HG02798 (cell line): ENCODE data around the gene DNMT3A.

Experiments used
- ATAC-seq: cut with Tn5 transposase; IDR thresholded peaks from one replicate; pipeline ENCODE4 v1.9.1; 2021; ENCODE audit warnings: mild to moderate bottlenecking; ENCODE audit not compliant: unreplicated experiment, poor library complexity

DNMT3A gene

GRCh38 chr2:25308599-25308998 is 33.1 kb downstream of the DNMT3A start:
- no peak for ATAC-seq

DNA sequence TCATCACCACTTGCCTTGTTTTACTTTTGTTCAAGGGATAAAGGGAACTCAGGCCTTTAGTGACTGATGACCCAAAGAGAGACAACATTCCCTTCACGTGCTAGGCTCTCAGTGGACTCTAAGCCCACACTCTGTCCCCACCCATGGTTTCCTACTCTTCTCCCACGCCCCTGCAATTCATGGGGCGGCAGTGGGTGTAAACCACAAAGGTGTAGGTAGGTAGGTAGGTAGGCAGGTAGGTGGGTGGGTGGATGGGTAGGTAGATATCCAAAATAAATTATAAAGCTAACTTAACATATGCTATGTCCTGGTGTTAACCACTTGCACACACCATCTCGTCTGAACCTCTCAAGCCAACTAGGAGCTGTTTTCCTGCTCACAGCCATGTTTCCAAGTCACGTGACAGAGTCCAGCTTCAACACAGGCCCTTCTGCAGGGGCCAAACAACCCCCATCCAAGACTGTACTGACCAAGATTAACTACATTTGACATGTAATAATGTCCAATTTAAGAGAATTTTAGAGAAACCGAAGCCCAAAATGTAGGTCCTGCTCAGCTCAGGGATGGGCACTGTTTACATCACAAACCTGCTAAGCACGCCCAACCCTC is 33.7 kb downstream of the DNMT3A start:
- ATAC-seq = no peak

- no peak for ATAC-seq
Observed at GRCh38 chr2:25306777-25307368, 34.9 kb downstream of the DNMT3A start.

GRCh38 chr2:25305775-25306174 is 36.0 kb downstream of the DNMT3A start:
- ATAC-seq = no peak

DNA sequence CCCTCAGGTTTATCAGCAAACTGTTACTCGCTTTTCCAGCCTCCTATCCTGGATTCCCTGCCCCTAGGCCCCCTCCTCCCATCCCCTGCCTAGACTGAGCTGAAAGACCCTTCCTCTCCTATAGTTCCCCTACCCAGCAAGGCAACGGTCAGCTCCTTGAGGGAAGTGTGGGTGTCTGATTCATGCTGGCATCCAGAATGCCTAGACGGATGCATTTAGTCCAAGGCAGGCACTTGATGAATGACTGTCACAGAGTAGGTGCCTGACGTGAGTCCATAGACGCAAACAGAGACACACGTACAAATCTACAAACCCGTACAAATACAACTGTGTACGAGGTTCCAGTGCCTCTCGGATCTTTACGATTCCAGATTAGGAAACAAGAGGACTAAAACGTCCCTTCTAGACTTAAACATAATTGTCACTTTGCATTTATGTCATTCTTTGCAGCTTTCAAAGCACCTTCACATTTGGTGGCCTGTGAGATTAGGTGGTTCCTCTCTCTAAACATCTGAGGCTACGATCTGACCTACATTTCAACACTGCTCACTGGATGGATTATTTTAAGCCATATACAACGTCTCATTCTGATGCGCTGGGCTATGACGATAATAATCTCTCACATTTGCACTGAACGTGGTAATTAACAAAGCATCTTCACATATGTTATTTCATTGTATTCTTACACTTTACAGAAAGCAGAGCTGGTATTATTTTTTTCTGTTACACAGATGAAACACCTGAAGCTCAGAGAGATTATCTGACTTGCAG is 36.7 kb downstream of the DNMT3A start:
- no peak for ATAC-seq

GRCh38 chr2:25304321-25304720 is 37.4 kb downstream of the DNMT3A start:
- no peak for ATAC-seq

DNA sequence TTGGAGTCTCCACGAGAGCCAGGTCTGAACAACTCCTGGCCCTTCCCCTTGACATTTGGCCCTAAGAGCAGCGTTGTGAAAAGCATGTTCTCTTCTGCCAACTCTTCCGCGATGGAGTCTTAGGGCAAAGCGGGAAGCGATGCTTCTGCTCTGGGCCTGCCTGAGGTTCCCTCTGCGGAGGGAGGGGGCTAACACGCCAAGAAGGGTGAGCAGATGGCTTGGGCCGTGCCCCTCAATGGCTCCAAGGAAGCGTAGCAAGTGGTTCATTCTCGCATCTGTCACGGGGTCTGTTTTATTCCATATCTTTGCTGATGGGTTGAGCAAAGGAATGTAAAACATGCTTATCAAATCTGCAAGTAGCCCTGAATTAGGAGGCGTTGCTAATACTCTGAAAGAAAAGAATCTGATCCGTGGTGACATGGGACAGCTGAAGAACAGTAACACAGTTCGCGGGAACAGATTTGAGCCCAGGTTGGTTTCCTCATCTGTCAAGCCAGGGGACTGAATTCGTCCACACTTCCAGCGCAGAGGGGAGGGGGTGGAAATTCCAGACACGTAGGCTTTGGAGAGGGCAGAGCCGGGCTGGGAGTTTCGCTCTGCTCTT is 38.0 kb downstream of the DNMT3A start:
- no peak for ATAC-seq

- ATAC-seq = no peak
Observed at GRCh38 chr2:25302758-25303375, 38.9 kb downstream of the DNMT3A start.

DNA sequence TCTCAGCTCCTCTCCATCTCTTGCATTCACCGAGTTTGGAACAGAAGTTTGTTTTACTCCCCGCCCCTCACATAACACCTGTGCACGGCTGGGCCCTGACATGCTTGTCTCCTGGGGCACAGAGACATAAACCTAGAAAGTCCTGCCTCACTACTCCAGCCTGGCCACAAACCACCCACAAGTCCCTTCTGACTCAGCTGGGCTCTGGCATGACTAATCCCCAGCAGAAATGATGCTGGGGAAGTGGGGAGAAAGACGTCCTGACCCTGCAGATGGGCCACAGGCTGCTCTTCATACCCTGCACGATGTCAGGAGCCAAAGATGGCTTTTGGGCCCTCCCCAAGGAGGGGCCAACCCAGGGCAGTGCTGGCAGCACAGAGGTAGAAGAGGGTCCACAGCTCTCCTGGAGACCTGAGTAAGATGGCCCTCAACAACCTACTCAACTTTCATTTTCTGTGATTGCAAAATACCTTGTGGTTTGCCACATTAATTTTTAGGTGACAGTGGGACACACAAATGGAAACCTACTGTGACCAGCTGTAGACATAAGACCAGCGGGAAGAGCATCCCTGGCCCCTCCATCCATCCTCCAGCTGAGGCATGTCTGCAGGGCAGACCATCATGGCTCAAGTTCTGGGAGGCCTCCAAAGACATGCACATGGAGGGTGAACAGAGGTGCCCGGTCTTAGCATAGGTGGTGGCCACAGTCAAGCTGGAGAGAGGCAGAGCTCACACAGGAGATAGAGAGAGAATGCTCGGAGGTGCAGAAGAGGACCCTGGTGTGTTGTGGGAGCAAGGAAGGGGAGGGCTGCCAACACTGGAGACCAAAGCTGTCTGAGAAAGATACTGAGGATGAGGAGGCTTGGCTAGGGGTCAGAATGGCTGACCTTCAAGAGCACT is 40.0 kb downstream of the DNMT3A start:
- ATAC-seq = peak; percentile 92

DNA sequence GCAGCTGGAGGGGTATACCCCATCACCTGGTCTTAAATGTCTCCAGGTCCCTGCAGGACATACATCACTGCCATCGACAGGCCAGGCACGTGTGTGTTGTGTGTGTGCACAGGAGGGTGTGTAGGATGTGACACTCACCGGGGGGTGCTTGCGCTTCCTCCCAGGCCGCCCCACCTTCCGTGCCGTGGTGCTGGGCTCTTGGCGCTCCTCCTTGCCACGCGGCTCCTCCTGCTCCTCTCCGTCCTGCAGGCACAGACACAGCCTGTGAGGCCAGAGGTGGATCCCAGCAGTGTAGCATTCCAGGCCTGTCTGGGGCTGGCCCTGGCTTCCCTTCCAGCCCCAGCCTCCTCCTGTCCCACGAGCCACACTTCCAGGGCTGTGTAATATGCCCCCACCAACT is 41.7 kb downstream of the DNMT3A start:
- ATAC-seq = no peak

- ATAC-seq = no peak
Observed at GRCh38 chr2:25298776-25299431, 42.8 kb downstream of the DNMT3A start.

- ATAC-seq = no peak
Observed at GRCh38 chr2:25297738-25298137, 44.0 kb downstream of the DNMT3A start.

GRCh38 chr2:25295621-25296020 is 46.1 kb downstream of the DNMT3A start:
- no peak for ATAC-seq

DNA sequence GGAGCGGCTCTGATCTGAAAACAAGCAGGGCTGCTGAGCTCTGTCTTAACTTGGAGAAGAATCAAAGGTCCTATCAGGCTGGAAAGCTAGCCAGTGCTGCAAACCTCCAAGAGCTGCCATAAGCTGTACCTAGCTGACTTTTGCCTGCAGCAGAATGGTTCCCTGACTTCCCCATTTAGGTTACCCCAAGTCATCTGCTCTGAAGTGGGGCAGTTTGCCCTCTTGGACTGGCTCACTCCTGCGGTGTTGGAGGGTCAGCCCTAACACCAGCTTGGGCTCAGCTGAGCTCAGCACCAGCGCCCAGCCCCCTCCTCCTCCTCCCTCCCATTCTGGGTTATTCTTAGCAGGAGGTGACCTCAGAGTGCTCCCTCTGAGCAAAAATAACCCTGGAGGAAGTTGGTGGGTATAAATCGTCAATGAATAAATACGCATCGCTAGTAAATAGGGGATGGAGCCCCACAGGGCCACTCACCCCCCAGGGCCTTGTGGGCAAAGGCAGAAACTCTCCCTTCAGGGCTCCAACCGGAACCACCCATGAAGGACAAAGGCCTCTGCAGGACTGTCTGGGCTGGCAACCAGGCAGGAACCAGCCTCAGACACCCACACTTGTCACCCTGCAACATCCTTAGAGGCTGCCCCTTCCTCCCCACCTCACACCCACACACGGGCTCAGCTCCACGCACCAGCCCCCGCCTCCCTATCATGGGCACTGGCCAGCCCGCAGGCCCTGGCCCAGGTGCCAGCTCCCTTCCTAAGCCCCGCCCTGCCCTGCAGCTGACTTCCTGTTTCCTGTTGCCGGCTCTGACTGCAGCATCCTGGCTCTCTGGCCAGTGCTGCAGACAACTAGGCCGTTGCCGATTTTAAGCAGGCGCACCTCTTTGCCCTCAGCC is 46.9 kb downstream of the DNMT3A start:
- ATAC-seq = peak; percentile 84

DNA sequence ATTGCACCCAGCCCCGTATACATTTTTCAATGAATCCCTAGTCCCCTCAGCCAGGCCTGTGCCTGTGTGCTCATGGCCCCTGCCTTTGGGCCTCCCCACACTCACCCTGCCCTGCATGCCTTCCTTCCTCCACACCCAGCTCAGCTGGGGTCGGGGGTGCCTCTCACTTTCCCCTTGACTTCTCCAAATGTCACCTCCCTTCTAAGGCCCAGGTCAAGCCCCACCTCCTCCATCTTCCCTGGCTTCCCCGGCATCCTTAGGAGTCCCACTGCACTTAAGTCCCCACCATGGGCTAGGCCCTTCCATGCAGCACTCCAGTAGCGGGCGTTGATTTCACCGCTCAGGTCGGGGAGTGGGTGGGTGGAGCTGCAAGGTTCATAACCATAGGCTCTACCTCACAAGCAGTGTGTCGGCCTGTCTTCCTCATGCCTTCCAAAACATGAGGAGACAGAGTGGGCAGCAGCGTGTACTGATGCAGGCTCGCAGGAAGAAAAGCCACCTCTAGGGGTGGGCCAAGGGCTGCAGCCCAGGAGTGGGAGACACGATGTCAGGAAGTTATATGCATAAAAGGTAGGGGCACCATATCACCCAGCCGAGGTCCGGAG is 47.7 kb downstream of the DNMT3A start:
- ATAC-seq = no peak

DNA sequence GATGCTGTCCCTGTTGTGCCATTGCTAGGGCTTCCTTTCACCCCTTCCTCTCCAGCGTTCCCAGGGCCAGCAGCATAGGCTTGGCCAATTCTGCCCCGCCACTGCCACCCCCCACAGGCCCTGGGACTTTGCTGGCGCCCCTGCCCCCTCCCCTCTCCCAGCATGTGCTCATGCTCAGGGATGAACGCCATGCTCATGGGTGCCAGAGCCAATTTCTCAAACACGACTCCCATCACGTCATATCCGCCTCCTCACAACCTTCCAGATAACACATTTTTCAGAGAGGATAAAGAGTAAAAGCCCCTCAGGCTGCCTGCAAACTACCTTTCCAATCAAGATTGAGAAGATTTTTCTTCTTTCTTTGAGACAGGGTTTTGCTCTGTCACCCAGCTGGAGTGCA is 48.6 kb downstream of the DNMT3A start:
- no peak for ATAC-seq

GRCh38 chr2:25292408-25292807 is 49.3 kb downstream of the DNMT3A start:
- no peak for ATAC-seq
